ENCODE results near the gene ZNF462. TPM values are rescaled to one million over a fixed set of nuclear protein-coding genes. Genes with fewer than 3 reads are reported as not detected.

ZNF462 gene
- polyA plus RNA-seq, 2 of the 4 experiments (the other 2 are of a cell fraction) = 2.4 to 3.9 TPM

DNA sequence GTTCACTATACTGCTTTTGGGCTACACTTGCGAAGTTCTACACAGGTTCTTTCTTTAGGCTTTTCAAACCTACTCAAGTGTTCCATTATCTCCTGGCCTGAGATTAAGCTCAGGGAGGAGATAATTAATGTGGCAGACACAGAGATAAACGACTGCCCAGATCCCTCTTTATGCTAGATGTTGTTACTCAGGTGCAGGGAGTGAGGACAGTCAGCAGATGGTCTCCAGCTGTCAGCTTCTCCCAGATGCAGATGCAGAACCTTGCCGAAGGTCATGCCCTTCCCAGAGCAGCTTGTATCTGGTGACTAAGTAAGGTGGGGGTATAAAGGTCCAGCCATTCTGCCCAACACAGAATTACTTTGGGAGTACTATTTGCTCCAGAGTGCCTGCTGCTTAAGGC is 166.2 kb downstream of the ZNF462 start:
- no peak overlapping the region for H3K4me2 ChIP-seq
- no peak for FAIRE-seq
- POLR2A ChIA-PET = no interaction called here
- H3K4me1 ChIP-seq = no peaks in the 10 kb centered on the region
- no peak overlapping the region for H3K27ac ChIP-seq
- CTCF ChIA-PET = interaction anchor here (0.6 to 1.7 kb wide), 2 partner anchors 10 to 75 kb away, joined by 3 to 5 read pairs; no protein-coding TSS in a partner anchor
- no peak for DNase-seq (ENCODE audit: low read depth in 1 of 2, low spot score in 1 of 2)
- 0 out of 3 replicates have a peak, but pooled peaks cover 5% of the 10 kb centered on the region for H3K9me3 ChIP-seq
- WGBS (ENCODE audit: missing lambda C conversion rate) = 28% methylated on average over 3 of the region's 3 CpGs
- no peak overlapping the region for H3K4me3 ChIP-seq
- ATAC-seq = no peak
- TF ChIP-seq RAD21 (conservative IDR thresholded peaks at IDR 0.05 in 1 of 2, IDR thresholded peaks at IDR 0.05 in 1 of 2) (no peak), PHF8 (IDR thresholded peaks at IDR 0.05; ENCODE audit: borderline replicate concordance, low read depth) (no peak), ZC3H11A (IDR thresholded peaks at IDR 0.05) (no peak), SREBF2 (IDR thresholded peaks at IDR 0.05) (no peak), HDAC2 (IDR thresholded peaks at IDR 0.05) (no peak), ZFP36 (IDR thresholded peaks at IDR 0.05; ENCODE audit: borderline replicate concordance, partially characterized antibody) (no peak), TP53 (CRISPR knock-in tag; IDR thresholded peaks at IDR 0.05) (no peak), RFX5 (IDR thresholded peaks at IDR 0.05) (no peak), SMC3 (IDR thresholded peaks at IDR 0.05) (no peak), FOXS1 (CRISPR knock-in tag; IDR thresholded peaks at IDR 0.05) (no peak), FOSB (CRISPR knock-in tag; IDR thresholded peaks at IDR 0.05) (no peak), EP300 (IDR thresholded peaks at IDR 0.05) (no peak)
- TF ChIP-seq, protein P1, sequence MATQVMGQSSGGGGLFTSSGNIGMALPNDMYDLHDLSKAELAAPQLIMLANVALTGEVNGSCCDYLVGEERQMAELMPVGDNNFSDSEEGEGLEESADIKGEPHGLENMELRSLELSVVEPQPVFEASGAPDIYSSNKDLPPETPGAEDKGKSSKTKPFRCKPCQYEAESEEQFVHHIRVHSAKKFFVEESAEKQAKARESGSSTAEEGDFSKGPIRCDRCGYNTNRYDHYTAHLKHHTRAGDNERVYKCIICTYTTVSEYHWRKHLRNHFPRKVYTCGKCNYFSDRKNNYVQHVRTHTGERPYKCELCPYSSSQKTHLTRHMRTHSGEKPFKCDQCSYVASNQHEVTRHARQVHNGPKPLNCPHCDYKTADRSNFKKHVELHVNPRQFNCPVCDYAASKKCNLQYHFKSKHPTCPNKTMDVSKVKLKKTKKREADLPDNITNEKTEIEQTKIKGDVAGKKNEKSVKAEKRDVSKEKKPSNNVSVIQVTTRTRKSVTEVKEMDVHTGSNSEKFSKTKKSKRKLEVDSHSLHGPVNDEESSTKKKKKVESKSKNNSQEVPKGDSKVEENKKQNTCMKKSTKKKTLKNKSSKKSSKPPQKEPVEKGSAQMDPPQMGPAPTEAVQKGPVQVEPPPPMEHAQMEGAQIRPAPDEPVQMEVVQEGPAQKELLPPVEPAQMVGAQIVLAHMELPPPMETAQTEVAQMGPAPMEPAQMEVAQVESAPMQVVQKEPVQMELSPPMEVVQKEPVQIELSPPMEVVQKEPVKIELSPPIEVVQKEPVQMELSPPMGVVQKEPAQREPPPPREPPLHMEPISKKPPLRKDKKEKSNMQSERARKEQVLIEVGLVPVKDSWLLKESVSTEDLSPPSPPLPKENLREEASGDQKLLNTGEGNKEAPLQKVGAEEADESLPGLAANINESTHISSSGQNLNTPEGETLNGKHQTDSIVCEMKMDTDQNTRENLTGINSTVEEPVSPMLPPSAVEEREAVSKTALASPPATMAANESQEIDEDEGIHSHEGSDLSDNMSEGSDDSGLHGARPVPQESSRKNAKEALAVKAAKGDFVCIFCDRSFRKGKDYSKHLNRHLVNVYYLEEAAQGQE (IDR thresholded peaks at IDR 0.05) = no peak
- TF ChIP-seq, protein P2, sequence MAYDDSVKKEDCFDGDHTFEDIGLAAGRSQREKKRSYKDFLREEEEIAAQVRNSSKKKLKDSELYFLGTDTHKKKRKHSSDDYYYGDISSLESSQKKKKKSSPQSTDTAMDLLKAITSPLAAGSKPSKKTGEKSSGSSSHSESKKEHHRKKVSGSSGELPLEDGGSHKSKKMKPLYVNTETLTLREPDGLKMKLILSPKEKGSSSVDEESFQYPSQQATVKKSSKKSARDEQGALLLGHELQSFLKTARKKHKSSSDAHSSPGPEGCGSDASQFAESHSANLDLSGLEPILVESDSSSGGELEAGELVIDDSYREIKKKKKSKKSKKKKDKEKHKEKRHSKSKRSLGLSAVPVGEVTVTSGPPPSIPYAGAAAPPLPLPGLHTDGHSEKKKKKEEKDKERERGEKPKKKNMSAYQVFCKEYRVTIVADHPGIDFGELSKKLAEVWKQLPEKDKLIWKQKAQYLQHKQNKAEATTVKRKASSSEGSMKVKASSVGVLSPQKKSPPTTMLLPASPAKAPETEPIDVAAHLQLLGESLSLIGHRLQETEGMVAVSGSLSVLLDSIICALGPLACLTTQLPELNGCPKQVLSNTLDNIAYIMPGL (CRISPR knock-in tag; IDR thresholded peaks at IDR 0.05; ENCODE audit: borderline replicate concordance) = no peak
- TF ChIP-seq, protein P3, sequence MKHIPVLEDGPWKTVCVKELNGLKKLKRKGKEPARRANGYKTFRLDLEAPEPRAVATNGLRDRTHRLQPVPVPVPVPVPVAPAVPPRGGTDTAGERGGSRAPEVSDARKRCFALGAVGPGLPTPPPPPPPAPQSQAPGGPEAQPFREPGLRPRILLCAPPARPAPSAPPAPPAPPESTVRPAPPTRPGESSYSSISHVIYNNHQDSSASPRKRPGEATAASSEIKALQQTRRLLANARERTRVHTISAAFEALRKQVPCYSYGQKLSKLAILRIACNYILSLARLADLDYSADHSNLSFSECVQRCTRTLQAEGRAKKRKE (CRISPR knock-in tag; IDR thresholded peaks at IDR 0.05; ENCODE audit: low read depth) = no peak
- TF ChIP-seq, protein P4, sequence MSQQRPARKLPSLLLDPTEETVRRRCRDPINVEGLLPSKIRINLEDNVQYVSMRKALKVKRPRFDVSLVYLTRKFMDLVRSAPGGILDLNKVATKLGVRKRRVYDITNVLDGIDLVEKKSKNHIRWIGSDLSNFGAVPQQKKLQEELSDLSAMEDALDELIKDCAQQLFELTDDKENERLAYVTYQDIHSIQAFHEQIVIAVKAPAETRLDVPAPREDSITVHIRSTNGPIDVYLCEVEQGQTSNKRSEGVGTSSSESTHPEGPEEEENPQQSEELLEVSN (IDR thresholded peaks at IDR 0.05; ENCODE audit: borderline replicate concordance, low read depth) = no peak
- TF ChIP-seq, protein P5, sequence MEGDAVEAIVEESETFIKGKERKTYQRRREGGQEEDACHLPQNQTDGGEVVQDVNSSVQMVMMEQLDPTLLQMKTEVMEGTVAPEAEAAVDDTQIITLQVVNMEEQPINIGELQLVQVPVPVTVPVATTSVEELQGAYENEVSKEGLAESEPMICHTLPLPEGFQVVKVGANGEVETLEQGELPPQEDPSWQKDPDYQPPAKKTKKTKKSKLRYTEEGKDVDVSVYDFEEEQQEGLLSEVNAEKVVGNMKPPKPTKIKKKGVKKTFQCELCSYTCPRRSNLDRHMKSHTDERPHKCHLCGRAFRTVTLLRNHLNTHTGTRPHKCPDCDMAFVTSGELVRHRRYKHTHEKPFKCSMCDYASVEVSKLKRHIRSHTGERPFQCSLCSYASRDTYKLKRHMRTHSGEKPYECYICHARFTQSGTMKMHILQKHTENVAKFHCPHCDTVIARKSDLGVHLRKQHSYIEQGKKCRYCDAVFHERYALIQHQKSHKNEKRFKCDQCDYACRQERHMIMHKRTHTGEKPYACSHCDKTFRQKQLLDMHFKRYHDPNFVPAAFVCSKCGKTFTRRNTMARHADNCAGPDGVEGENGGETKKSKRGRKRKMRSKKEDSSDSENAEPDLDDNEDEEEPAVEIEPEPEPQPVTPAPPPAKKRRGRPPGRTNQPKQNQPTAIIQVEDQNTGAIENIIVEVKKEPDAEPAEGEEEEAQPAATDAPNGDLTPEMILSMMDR (IDR thresholded peaks at IDR 0.05) = no peak
- TF ChIP-seq, protein P6, sequence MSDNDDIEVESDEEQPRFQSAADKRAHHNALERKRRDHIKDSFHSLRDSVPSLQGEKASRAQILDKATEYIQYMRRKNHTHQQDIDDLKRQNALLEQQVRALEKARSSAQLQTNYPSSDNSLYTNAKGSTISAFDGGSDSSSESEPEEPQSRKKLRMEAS (IDR thresholded peaks at IDR 0.05) = no peak
